Erythroblast (primary cell): ENCODE data around the gene TPST1.

ENCODE experiments used
- GATA1 ChIP-seq: IDR thresholded peaks from 2 replicates; pipeline ENCODE4 v1.6.1; 2011; ENCODE audit warnings: low read depth, mild to moderate bottlenecking, control low read depth, low read length, moderate library complexity
- POLR2A ChIP-seq: IDR thresholded peaks from 2 replicates; pipeline ENCODE4 v1.6.1; 2011; ENCODE audit warnings: mild to moderate bottlenecking, low read length

GRCh38 chr7:66359656-66360211 lies 154.6 kb downstream of the TPST1 start:
- TF ChIP-seq POLR2A (no peak), GATA1 (no peak)
